GM23338 (cell line): ENCODE data around the gene SLC43A2. TPM values are rescaled to one million over a fixed set of nuclear protein-coding genes. Genes with fewer than 3 reads are reported as not detected.

Experiments used
- ATAC-seq: fragments of 200-7000 bp; cut with Tn5 transposase; 3 replicates; pipeline ENCODE4 v1.9.1; 2020
- DNase-seq: peaks from one replicate; pipeline ENCODE4 v3.0.0-alpha.2; 2015; ENCODE audit warnings: low spot score
- H2AFZ ChIP-seq: fragments of 200-600 bp; sonication (generic); 2 replicates; pipeline ENCODE4 v1.8.0; 2016; ENCODE audit warnings: antibody characterized with exemption, mild to moderate bottlenecking, moderate library complexity
- H3F3A ChIP-seq: fragments of 200-600 bp; sonication (generic); replicated peaks from 2 replicates; pipeline ENCODE4 v1.8.0; 2017; ENCODE audit warnings: antibody characterized with exemption, mixed run types, low read depth
- H3K27ac ChIP-seq: fragments of 200-600 bp; sonication (generic); 2 replicates; pipeline ENCODE4 v1.6.1; 2016; ENCODE audit warnings: low read depth
- H3K27me3 ChIP-seq: fragments of 200-600 bp; sonication (generic); 2 replicates; pipeline ENCODE4 v1.8.0; 2016; ENCODE audit warnings: mild to moderate bottlenecking, mixed run types, moderate library complexity; ENCODE audit not compliant: insufficient read depth
- H3K36me3 ChIP-seq: fragments of 200-600 bp; sonication (generic); 2 replicates; pipeline ENCODE4 v1.8.0; 2016; ENCODE audit warnings: mild to moderate bottlenecking; ENCODE audit not compliant: insufficient read depth
- H3K4me1 ChIP-seq: fragments of 200-600 bp; sonication (generic); 2 replicates; pipeline ENCODE4 v1.8.0; 2016; ENCODE audit warnings: mild to moderate bottlenecking, moderate library complexity; ENCODE audit not compliant: insufficient read depth
- H3K4me2 ChIP-seq: fragments of 200-600 bp; sonication (generic); 2 replicates; pipeline ENCODE4 v1.7.1; 2017; ENCODE audit warnings: mixed run types
- H3K4me3 ChIP-seq: fragments of 200-600 bp; sonication (generic); 2 replicates; pipeline ENCODE4 v1.6.1; 2016; ENCODE audit warnings: mixed run types
- H3K79me2 ChIP-seq: fragments of 200-600 bp; sonication (generic); replicated peaks from 2 replicates; pipeline ENCODE4 v1.8.0; 2017; ENCODE audit warnings: mild to moderate bottlenecking; ENCODE audit not compliant: insufficient read depth
- H3K9me2 ChIP-seq: fragments of 200-600 bp; sonication (generic); 2 replicates; pipeline ENCODE4 v1.8.0; 2017; ENCODE audit not compliant: insufficient read depth
- H4K20me1 ChIP-seq: fragments of 200-600 bp; sonication (generic); replicated peaks from 2 replicates; pipeline ENCODE4 v1.8.0; 2017; ENCODE audit warnings: mild to moderate bottlenecking; ENCODE audit not compliant: insufficient read depth
- H3K27ac Mint-ChIP-seq: 2 replicates; pipeline ENCODE4 v1.8.0; 2020; ENCODE audit warnings: inconsistent platforms, mild to moderate bottlenecking, moderate library complexity, mixed read lengths
- H3K27me3 Mint-ChIP-seq: 3 replicates; pipeline ENCODE4 v1.8.0; 2022; ENCODE audit warnings: low read depth, mild to moderate bottlenecking, moderate library complexity, mixed read lengths, inconsistent platforms; ENCODE audit not compliant: insufficient read depth, poor library complexity
- H3K36me3 Mint-ChIP-seq: 3 replicates; pipeline ENCODE4 v1.8.0; 2021; ENCODE audit warnings: low read depth, mild to moderate bottlenecking, inconsistent platforms, moderate library complexity, mixed read lengths
- H3K4me1 Mint-ChIP-seq: 3 replicates; pipeline ENCODE4 v1.8.0; 2020; ENCODE audit warnings: mild to moderate bottlenecking, inconsistent platforms, mixed read lengths
- H3K4me3 Mint-ChIP-seq: 3 replicates; pipeline ENCODE4 v1.8.0; 2021; ENCODE audit warnings: moderate library complexity, mild to moderate bottlenecking, inconsistent platforms, mixed read lengths
- H3K9me3 Mint-ChIP-seq: 3 replicates; pipeline ENCODE4 v1.8.0; 2020; ENCODE audit warnings: moderate library complexity, mild to moderate bottlenecking, inconsistent platforms, mixed read lengths
- CREB1 ChIP-seq: fragments of 250-450 bp; sonication (Bioruptor Pico); IDR thresholded peaks from 2 replicates; pipeline ENCODE4 v1.5.0; 2020; ENCODE audit warnings: low read depth, mild to moderate bottlenecking, moderate library complexity
- CTCF ChIP-seq, 2 experiments: fragments of 200-600 bp in 1 of 2; sonication (generic) in 1 of 2; conservative IDR thresholded peaks; 2 replicates each; pipeline versions ENCODE4 v1.5.1 to v1.6.1; 2016 to 2017; ENCODE audit warnings: antibody characterized with exemption in 2 of 2, low read depth in 2 of 2, mild to moderate bottlenecking in 2 of 2, moderate library complexity in 1 of 2
- ETS1 ChIP-seq: IDR thresholded peaks from 2 replicates; pipeline ENCODE4 v1.6.1; 2016; ENCODE audit warnings: antibody characterized with exemption
- EZH2 ChIP-seq: fragments of 200-600 bp; sonication (generic); IDR thresholded peaks from one replicate; pipeline ENCODE4 v1.8.0; 2017; ENCODE audit warnings: antibody characterized with exemption, mild to moderate bottlenecking, low read depth; ENCODE audit not compliant: unreplicated experiment
- EZH2phosphoT487 ChIP-seq: fragments of 200-600 bp; sonication (generic); IDR thresholded peaks from one replicate; pipeline ENCODE4 v1.8.1; 2018; ENCODE audit warnings: antibody characterized with exemption; ENCODE audit not compliant: unreplicated experiment
- JUNB ChIP-seq: IDR thresholded peaks from one replicate; pipeline ENCODE4 v1.6.1; 2016; ENCODE audit warnings: antibody characterized with exemption; ENCODE audit not compliant: unreplicated experiment
- NANOG ChIP-seq: IDR thresholded peaks from 2 replicates; pipeline ENCODE4 v1.6.1; 2016; ENCODE audit warnings: antibody characterized with exemption, borderline replicate concordance
- POLR2AphosphoS5 ChIP-seq: IDR thresholded peaks from 2 replicates; pipeline ENCODE4 v1.6.1; 2016; ENCODE audit warnings: antibody characterized with exemption, low read depth
- REST ChIP-seq: IDR thresholded peaks from one replicate; pipeline ENCODE4 v1.6.1; 2018; ENCODE audit warnings: antibody characterized with exemption; ENCODE audit not compliant: unreplicated experiment
- STAT1 ChIP-seq: IDR thresholded peaks from one replicate; pipeline ENCODE4 v1.6.1; 2016; ENCODE audit warnings: antibody characterized with exemption; ENCODE audit not compliant: unreplicated experiment
- ZNF114 ChIP-seq: fragments of 250-450 bp; sonication (Bioruptor Pico); IDR thresholded peaks from 2 replicates; pipeline ENCODE4 v1.5.0; 2020; ENCODE audit warnings: mild to moderate bottlenecking, moderate library complexity
- ZNF331 ChIP-seq: fragments of 250-450 bp; sonication (Bioruptor Pico); IDR thresholded peaks from 2 replicates; pipeline ENCODE4 v1.5.0; 2020; ENCODE audit warnings: low read depth, mild to moderate bottlenecking, moderate library complexity
- ZNF462 ChIP-seq: fragments of 250-450 bp; sonication (Bioruptor Pico); IDR thresholded peaks from 2 replicates; pipeline ENCODE4 v1.5.0; 2020; ENCODE audit warnings: mild to moderate bottlenecking, moderate library complexity
- polyA plus RNA-seq: library from polyadenylated mRNA; unstranded; fragments of >200 nt; fragmentation: Nextera tagmentation; extraction: Ambion mirVana; gene quantifications from 2 replicates; pipeline ENCODE4 v1.2.1, GENCODE V29; 2016
- total RNA-seq: library from RNA; depleted of rRNA; stranded (reverse); fragments of >200 nt; shearing (Covaris generic); gene quantifications from 2 replicates; pipeline ENCODE4 v1.2.3, GENCODE V29; 2014

SLC43A2 gene
- total and polyA plus RNA-seq, 2 experiments from 2014 or later = 2.2 to 9.8 TPM

- Histone ChIP-seq H2AFZ (peak overlapping the region; percentile 94), H3K4me2 (peak overlapping the region; percentile 98), H4K20me1 (no peaks in the 10 kb centered on the region), H3K9me2 (no peaks in the 10 kb centered on the region), H3K27ac (no peak overlapping the region), H3K4me3 (peak overlapping the region; percentile 86), H3K4me1 (no peaks in the 10 kb centered on the region; the same call in 1 of the 2 replicates), H3K36me3 (no peaks in the 10 kb centered on the region), H3F3A (0 out of 2 replicates have a peak, but pooled peaks cover 13% of the 10 kb centered on the region), H3K79me2 (no peaks in the 10 kb centered on the region), H3K27me3 (peaks cover 8% of the 10 kb centered on the region; the same call in 1 of the 2 replicates)
- ATAC-seq = peak; percentile 11
- TF ChIP-seq POLR2AphosphoS5 (no peak), CREB1 (no peak), EZH2 (no peak), ETS1 (no peak), REST (no peak), ZNF114 (no peak), NANOG (no peak), ZNF331 (CRISPR knock-in tag) (0 out of 2 replicates have a peak, but pooled peaks have one; percentile 13), ZNF462 (CRISPR knock-in tag) (no peak), STAT1 (no peak), JUNB (no peak), EZH2phosphoT487 (no peak), CTCF (conservative IDR thresholded peaks at IDR 0.05; ENCODE audit: low read depth in 2 of 2) (peak; percentile 66 to 85)
- peak; percentile 85 for DNase-seq
- peaks cover 24% of the 10 kb centered on the region for H3K4me1 Mint-ChIP-seq
- no peaks in the 10 kb centered on the region; the same call in 2 of the 3 replicates for H3K36me3 Mint-ChIP-seq
- peak overlapping the region; percentile 66 for H3K4me3 Mint-ChIP-seq
- H3K9me3 Mint-ChIP-seq = peaks cover 2% of the 10 kb centered on the region; the same call in 2 of the 3 replicates
- H3K27ac Mint-ChIP-seq = no peak overlapping the region
- peaks cover 17% of the 10 kb centered on the region for H3K27me3 Mint-ChIP-seq
Observed at GRCh38 chr17:1629504-1630310, 1.1 kb upstream of the SLC43A2 start.
